NCI-H2029 (cell line): ENCODE data around the gene SPDYE16.
"Not testable (repeated sequence)": the region's sequence is repeated elsewhere in the genome, so short reads cannot be mapped to it uniquely, and the experiment has no call there.

Experiments used
- DNase-seq: peaks from one replicate; lab custom pipeline; 2025; lab: John Stamatoyannopoulos, UW

The SPDYE16 gene

GRCh38 chr7:76504351-76505167 is 38.5 kb downstream of the SPDYE16 start:
- DNase-seq, result not testable (repeated sequence)

GRCh38 chr7:76503244-76503643 is 39.9 kb downstream of the SPDYE16 start:
- not testable (repeated sequence) for DNase-seq

GRCh38 chr7:76502836-76503235 is 40.3 kb downstream of the SPDYE16 start:
- not testable (repeated sequence) for DNase-seq

GRCh38 chr7:76502224-76502623 is 40.9 kb downstream of the SPDYE16 start:
- not testable (repeated sequence) for DNase-seq

- DNase-seq, result not testable (repeated sequence)
Observed at GRCh38 chr7:76499924-76500241, 43.2 kb downstream of the SPDYE16 start.

GRCh38 chr7:76499201-76499923 is 43.7 kb downstream of the SPDYE16 start:
- not testable (repeated sequence) for DNase-seq

DNA sequence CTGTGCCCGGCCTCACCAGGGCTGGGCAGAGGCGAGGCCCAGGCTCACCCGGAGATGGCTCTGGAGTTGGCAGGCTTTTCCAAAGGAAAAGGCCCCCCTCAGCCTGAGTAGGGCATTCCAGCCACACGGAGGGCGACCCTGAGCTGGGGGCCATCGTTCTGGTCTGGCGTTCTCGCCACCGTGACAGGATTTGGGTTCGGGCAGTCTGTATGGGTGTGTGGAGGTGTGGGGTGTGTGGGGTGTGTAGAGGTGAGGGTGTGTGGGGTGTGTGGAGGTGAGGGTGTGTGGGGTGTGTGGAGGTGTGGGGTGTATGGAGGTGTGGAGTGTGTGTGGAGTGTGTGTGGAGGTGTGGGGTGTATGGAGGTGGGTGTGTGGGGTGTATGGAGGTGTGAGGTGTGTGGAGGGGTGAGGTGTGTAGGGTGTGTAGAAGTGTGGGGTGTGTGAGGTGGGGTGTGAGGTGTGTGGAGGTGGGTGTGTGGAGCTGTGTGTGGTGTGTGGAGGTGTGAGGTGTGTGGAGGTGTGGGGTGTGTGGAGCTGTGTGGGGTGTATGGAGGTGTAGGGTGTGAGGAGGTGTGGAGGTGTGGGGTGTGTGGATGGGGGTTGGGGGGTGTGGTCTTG is 44.4 kb downstream of the SPDYE16 start:
- DNase-seq, result not testable (repeated sequence)

DNA sequence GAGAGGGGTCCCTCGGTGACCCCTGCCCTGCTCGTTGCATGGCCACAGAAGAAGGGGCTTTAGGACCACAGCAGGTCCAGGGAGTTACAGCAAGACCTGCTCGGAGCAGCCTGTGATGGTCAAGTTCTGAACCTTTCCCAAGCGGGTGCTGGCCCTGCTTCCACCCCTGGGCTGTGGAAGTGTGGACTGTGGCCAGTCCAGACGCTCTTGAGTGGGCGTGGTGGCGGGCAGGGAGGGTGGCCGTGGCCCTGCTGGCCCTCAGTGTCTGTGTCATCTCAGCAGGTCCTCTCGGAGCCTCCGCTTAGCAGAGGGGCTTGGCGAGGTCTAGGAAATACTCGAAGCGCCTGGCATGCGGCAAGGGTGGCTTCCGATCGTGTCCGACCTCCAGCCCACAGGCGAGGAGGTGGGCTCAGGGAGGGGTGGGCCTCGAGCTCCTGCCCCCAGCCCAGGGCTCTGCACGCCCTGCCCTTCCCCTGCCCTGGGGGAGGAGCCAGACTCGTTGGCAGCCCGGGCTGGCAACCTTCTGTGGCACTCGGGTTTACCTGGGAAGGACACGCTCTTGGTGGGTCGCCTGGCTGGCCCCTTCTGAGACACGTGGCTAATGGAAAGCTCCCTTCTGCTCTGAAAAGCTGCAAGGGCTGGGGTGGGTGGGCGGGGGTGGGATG is 45.0 kb downstream of the SPDYE16 start:
- not testable (repeated sequence) for DNase-seq

GRCh38 chr7:76495717-76496116 is 47.4 kb downstream of the SPDYE16 start:
- DNase-seq, result not testable (repeated sequence)

GRCh38 chr7:76492139-76492538 is 51.0 kb downstream of the SPDYE16 start:
- DNase-seq, result not testable (repeated sequence)

GRCh38 chr7:76487969-76488368 is 55.1 kb downstream of the SPDYE16 start:
- DNase-seq, result not testable (repeated sequence)

GRCh38 chr7:76486618-76487017 is 56.5 kb downstream of the SPDYE16 start:
- DNase-seq, result not testable (repeated sequence)

GRCh38 chr7:76485822-76486610 is 57.1 kb downstream of the SPDYE16 start:
- DNase-seq, result not testable (repeated sequence)

GRCh38 chr7:76484456-76484855 is 58.6 kb downstream of the SPDYE16 start:
- DNase-seq, result not testable (repeated sequence)

DNA sequence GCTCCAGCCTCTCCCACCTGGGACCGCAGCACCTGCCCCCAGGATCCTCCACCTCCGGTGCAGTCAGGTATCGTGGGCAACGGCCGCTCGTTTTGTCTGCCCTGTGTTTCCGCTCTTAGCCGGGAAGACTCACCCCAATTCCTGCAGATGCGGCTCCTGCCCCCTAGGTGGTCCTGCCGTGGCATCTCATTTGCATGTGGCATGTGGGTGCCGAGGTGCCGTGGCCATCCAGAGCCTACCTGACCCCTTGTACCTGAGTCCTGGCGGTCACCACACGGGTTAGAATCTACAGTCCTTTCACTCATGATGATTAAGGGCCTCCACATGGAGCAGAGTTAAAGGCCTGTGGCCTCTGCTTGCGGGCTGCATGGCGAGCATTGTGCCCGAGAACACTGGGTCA is 60.0 kb downstream of the SPDYE16 start:
- not testable (repeated sequence) for DNase-seq

DNA sequence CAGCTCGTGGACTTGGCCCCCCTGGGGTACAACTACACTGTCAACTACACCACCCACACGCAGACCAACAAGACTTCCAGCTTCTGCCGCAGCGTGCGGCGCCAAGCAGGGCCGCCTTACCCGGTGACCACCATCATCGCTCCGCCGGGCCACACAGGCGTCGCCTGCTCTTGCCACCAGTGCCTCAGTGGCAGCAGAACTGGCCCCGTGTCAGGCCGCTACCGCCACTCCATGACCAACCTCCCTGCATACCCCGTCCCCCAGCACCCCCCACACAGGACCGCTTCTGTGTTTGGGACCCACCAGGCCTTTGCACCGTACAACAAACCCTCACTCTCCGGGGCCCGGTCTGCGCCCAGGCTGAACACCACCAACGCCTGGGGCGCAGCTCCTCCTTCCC is 60.4 kb downstream of the SPDYE16 start:
- DNase-seq, result not testable (repeated sequence)
